SIG-M5 treated with dmso at 0.1 percent for 504 hours (cell line): ENCODE data around the gene SH3BP5.
A peak's percentile ranks its signal among the peaks of the same experiment; 100 is the strongest.

Experiments
- DNase-seq: peaks from one replicate; lab custom pipeline; 2025; ENCODE audit not compliant: unreplicated experiment; lab: John Stamatoyannopoulos, UW

The SH3BP5 gene

GRCh38 chr3:15300323-15301078 is 31.9 kb downstream of the SH3BP5 start:
- DNase-seq: peak; percentile 8

DNA sequence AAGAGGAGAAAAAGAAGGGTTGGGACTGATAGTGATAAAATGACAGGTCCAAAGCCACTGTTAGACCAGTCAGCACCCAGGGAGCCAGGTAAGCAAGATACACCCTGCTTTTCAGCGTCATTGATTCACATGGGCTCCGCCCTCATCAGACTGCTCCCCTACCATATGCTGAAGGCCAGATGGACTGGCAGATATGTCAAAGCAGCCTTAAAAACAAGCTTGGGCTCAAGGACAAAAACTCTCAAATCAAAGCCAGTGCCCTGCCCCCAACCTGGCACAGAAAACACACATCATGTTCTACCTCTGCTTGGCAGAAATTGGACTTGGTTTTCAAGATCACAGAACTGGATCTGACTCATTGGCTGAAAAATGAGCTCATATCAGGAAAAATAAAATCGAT is 33.4 kb downstream of the SH3BP5 start:
- DNase-seq: no peak

DNA sequence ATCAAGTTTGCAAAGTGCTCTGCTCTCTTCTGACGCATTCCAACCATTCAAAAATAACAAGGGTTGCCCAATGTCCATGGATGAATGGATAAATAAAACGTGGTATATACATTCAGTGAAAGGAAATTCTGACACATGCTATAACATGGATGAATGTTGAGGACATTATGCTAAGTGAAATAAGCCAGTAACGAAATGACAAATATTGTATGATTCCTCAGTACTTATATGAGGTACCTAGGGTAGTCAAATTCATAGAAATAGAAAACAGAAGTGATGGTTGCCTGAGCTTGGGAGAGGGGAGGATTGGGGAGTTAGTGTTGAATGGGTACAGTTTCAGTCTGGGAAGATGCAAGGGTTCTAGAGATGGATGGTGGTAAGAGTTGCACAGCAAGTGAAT is 33.9 kb downstream of the SH3BP5 start:
- no peak for DNase-seq

- no peak for DNase-seq
These were observed 34.6 kb downstream of the SH3BP5 start for GRCh38 chr3:15297608-15298350.

DNA sequence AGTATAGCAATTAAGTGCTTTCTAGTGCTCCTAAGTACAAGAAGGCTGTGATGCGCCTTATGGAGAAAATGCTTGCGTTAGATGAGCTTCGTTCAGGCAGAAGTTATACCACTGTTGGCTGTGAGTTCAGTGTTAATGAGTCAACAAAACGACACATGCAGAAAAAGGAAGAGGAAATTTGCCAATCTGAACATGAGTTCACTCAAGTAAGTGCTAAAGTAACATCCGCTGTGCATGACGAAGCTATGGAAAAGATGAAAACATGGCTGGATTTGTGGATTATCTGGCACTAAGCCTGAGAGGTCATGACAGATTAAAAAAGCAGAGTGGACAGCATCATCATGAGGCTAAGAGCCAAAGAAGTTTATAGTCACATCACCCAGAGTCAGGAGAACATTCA is 36.9 kb downstream of the SH3BP5 start:
- DNase-seq: peak; percentile 94

- peak; percentile 41 for DNase-seq
These were observed 37.5 kb downstream of the SH3BP5 start for GRCh38 chr3:15294929-15295328.

DNA sequence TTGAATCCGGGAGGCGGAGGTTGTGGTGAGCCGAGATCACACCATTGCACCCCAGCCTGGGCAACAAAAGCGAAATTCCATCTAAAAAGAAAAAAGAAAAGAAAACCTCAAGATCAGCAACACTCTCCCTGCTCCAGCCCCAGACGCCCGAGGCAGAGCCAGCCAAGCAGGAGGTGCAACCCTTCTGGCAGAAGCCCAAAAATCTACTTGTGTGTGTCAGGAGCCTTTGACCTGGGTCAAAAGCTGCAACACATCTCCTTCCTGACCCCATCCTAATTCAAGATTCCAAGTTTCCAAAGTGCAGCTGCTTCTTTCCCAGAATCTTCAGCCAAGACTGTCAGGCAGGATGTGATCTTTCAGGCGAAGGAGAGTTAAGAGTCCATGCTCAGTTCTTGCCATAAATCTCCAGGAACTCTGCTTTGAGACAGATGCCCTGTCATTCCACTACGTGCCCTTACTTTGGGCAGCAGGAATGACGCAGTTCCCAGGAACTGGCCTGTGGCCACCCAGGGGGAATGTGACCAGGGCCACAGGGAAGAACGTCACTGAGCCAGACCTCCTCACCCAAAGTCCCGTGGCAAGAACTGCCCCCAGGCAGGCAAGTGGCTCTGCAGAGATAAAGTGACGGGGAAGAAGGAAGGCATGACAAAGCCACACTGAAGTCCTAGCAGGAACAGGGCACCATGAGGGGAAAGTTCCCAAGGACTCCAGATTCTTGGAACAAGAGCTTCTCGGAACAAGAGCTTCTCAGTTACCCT is 39.4 kb downstream of the SH3BP5 start:
- peak; percentile 44 for DNase-seq

DNA sequence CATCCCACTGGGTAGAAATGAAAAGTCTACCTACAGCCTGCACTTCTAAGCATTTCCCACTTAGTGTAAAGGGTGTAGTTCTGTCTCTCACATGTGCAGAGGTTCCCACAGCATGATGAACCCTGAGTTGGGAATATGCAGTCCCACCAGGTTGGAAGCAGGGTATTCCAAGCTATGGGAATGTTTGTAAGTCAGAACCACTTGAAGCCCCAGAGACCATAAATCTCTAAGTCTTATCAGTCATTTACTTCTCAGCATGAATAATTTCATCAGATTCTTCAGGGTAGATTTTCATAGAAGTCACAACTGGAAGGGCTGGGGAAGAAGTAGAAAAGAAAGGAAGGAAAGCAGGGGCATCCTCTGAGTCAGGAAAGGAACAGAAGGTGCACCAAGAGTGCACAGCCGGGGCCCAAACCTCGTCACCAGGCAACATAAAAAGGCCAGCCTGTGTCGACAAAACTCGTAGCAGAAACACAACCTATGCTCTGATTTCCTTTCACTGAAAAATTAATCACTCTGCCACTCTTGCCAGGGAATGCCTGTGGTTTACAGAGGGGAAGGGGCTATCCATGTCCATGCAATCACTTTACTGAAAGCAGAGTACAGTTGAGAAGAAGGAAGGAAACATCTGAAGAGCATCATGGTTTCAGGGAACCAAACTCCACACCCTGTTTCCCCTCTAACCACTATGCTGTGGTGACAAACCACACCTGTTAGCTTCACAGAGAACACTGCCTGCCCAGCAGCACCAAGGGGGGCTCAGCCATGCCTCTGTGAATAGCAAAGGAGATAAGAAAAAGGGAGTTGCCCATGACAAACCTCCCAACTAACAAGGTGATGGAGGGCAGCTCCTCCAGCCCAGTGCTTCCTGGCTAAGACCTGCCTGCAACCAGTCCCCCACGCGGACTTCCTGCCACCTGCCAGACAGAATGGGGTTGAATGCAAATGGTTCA is 40.5 kb downstream of the SH3BP5 start:
- DNase-seq: no peak

- DNase-seq: peak; percentile 10
These were observed 41.6 kb downstream of the SH3BP5 start for GRCh38 chr3:15290736-15291135.

DNA sequence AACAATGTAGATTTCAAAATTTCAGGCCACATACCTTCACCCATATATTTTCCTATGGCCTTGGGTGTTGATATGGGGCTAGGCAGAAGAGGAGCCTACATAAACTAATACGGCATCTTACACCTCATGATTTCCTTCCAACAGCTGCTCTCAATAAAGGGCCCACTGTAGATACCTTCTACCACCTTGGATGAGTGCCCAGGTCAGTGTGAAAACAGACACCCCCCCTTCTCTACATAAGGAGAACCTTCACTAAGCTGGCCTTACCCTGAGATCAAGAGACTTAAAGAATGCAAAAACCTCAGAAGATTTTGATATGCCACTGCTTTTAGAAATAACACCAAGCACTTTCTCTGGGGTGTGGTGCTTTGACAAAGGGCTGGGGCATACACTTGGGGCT is 42.7 kb downstream of the SH3BP5 start:
- no peak for DNase-seq

DNA sequence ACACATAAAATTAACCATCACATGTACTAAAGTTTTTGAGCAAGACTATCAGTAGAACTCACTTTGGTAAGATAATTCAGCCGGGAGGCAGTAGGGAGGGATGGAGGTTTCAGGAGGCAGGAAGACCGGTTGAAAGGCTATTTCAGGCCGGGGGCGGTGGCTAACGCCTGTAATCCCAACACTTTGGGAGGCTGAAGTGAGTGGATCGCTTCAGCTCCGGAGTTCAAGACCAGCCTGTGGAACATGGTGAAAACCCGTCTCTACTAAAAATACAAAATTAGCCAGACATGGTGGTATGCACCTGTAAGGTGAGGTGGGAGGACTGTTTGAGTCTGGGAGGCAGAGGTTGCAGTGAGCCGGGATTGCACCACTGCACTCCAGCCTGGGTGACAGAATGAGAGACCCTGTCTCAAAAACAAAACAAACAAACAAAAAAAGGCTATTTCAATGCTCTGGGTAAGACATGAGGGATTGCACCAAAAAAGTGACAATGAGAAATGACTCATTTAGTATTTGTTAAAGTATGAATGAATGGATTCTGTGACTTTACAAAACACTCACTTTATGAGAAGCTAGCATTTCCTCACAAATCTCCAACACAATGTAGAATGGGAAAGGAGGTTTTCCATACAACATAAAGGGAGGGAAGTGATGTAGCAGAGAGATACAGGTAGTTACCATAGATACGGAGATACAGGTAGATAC is 43.9 kb downstream of the SH3BP5 start:
- no peak for DNase-seq

GRCh38 chr3:15287565-15288330 is 44.6 kb downstream of the SH3BP5 start:
- peak; percentile 85 for DNase-seq

DNA sequence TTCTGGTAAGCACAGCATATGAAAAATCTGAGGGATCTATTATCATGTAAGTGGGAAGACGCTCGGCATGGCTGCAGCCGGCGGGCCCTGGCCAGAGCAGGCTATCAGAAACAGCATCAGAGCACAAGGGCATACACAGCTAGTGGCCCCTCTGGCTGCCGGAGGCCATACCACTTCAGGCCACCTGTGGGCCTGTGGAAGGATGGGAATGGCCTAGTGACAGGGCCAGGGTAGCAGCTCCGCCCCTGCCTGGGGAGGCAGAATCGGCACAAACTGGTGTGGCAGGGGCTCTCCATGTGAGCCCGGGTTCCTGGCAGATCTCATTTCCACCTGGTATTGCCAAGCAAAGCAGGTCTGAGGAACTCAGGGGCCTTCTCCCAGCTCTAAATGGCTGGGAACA is 46.4 kb downstream of the SH3BP5 start:
- DNase-seq: no peak

- DNase-seq: no peak
These were observed 48.1 kb downstream of the SH3BP5 start for GRCh38 chr3:15284121-15284889.

GRCh38 chr3:15283702-15284101 is 48.7 kb downstream of the SH3BP5 start:
- no peak for DNase-seq

- DNase-seq: no peak
These were observed 50.6 kb downstream of the SH3BP5 start for GRCh38 chr3:15281817-15282216.

DNA sequence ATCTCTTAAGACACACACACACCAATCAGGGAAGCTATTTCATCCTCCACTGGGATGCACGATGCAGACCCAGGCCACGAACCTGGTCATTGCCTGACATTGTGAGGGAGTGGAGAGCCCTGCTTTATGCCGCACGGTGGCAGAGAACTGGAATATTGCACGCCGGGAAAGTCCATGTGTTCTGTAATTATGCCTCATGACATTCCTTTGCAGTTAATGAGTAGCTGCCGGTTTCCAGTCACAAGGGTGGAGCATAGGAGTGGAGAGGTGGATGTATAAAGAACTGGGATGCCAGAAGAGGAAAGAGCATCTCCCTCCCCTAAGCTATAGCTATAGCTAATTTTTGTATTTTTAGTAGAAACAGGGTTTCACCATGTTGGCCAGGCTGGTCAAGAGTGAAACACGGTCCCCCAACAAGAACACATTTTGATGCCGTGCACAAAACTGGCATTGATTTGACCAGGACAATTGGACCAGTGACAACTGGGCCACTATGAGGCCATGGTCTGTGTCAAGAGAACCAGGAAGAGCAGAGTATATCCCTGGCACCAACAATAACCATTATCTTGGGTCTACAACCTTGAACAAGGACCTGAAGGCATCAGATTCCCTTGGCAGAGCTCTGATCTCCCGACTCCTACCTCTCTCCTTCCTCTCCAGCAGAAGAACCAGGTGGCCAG is 51.4 kb downstream of the SH3BP5 start:
- DNase-seq: no peak
